NCI-H446 (cell line): ENCODE data around the gene PPP1R3E.

Experiments used
- DNase-seq, 2 experiments: peaks; one replicate each; lab custom pipeline; 2025; lab: John Stamatoyannopoulos, UW

PPP1R3E gene

DNA sequence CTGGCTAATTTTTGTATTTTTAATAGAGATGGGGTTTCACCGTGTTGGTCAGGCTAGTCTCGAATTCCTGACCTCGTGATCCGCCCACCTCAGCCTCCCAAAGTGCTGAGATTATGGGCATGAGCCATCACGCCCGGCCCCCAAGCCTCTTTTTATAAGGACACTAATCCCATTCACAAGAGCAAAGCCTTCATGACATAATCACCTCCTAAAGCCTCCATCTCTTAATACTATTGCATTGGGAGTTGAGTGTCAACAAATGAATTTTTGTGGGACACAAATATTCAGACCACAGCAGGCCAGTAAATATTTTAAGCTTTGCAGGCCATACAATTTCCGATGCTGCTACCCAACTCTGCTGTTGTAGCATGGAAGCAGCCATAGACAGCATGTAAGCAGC lies 54.1 kb downstream of the PPP1R3E start:
- no peak for DNase-seq
